HepG2 (cell line): ENCODE results near the gene PTCD1. TPM values are rescaled to one million over a fixed set of nuclear protein-coding genes. Genes with fewer than 3 reads are reported as not detected.

Source experiments
- AKAP8 ChIP-seq: sonication (generic); formaldehyde crosslinking; IDR thresholded peaks from 2 replicates; pipeline ENCODE4 v1.5.1; 2020; ENCODE audit warnings: mild to moderate bottlenecking, missing genetic modification reagents
- EED ChIP-seq: sonication (generic); formaldehyde crosslinking; IDR thresholded peaks from 2 replicates; pipeline ENCODE4 v1.5.0; 2020; ENCODE audit warnings: mild to moderate bottlenecking, missing genetic modification reagents
- GABPA ChIP-seq, 2 experiments: IDR thresholded peaks; 2 replicates each; pipeline ENCODE4 v1.6.1; 2011 to 2016; ENCODE audit warnings: low read depth in 2 of 2, low read length in 1 of 2, missing biosample characterization in 1 of 2, missing genetic modification characterization in 1 of 2
- HMGA1 ChIP-seq: sonication (generic); formaldehyde crosslinking; conservative IDR thresholded peaks from 2 replicates; pipeline ENCODE4 v1.4.0; 2020; ENCODE audit warnings: missing genetic modification reagents
- IRX3 ChIP-seq: sonication (generic); formaldehyde crosslinking; IDR thresholded peaks from 2 replicates; pipeline ENCODE4 v1.8.1; 2023; ENCODE audit warnings: mild to moderate bottlenecking, low read depth, missing genetic modification reagents, borderline replicate concordance
- JUND ChIP-seq: sonication (generic); formaldehyde crosslinking; IDR thresholded peaks from 2 replicates; pipeline ENCODE4 v1.8.0; 2022; ENCODE audit warnings: mild to moderate bottlenecking, missing genetic modification reagents
- LBX2 ChIP-seq: sonication (generic); formaldehyde crosslinking; IDR thresholded peaks from 2 replicates; pipeline ENCODE4 v1.5.0; 2020; ENCODE audit warnings: missing genetic modification reagents, mild to moderate bottlenecking, borderline replicate concordance
- NCOR1 ChIP-seq: fragments of 200-600 bp; sonication (generic); IDR thresholded peaks from 2 replicates; pipeline ENCODE4 v1.7.0; 2017; ENCODE audit warnings: antibody characterized with exemption, low read length, borderline replicate concordance
- PLSCR1 ChIP-seq: sonication (generic); formaldehyde crosslinking; IDR thresholded peaks from 2 replicates; pipeline ENCODE4 v1.5.0; 2020; ENCODE audit warnings: missing genetic modification reagents, mild to moderate bottlenecking, borderline replicate concordance
- SNAI1 ChIP-seq: sonication (generic); formaldehyde crosslinking; IDR thresholded peaks from 2 replicates; pipeline ENCODE4 v1.5.0; 2020; ENCODE audit warnings: mild to moderate bottlenecking, missing genetic modification reagents, borderline replicate concordance
- SNAPC2 ChIP-seq: sonication (generic); formaldehyde crosslinking; IDR thresholded peaks from 2 replicates; pipeline ENCODE4 v1.8.1; 2022; ENCODE audit warnings: mild to moderate bottlenecking, missing genetic modification reagents
- SYNCRIP ChIP-seq: fragments of 200-400 bp; formaldehyde crosslinking; IDR thresholded peaks from 2 replicates; pipeline ENCODE4 v1.6.1; 2018; ENCODE audit warnings: mild to moderate bottlenecking, low read depth, low read length; ENCODE audit not compliant: insufficient read depth
- ZBTB26 ChIP-seq: IDR thresholded peaks from 2 replicates; pipeline ENCODE4 v1.6.1; 2016; ENCODE audit warnings: missing compliant biosample characterization, missing genetic modification reagents, borderline replicate concordance
- ZFP62 ChIP-seq: sonication (generic); formaldehyde crosslinking; IDR thresholded peaks from 2 replicates; pipeline ENCODE4 v1.4.0; 2020; ENCODE audit warnings: missing genetic modification reagents
- ZFYVE20 ChIP-seq: sonication (generic); formaldehyde crosslinking; IDR thresholded peaks from 2 replicates; pipeline ENCODE4 v1.8.0; 2023; ENCODE audit warnings: low read depth, mild to moderate bottlenecking, moderate library complexity, missing genetic modification reagents, borderline replicate concordance
- ZKSCAN5 ChIP-seq: sonication (generic); formaldehyde crosslinking; IDR thresholded peaks from 2 replicates; pipeline ENCODE4 v1.5.1; 2020; ENCODE audit warnings: mild to moderate bottlenecking, missing genetic modification reagents
- ZNF12 ChIP-seq: sonication (generic); formaldehyde crosslinking; IDR thresholded peaks from 2 replicates; pipeline ENCODE4 v1.5.0; 2020; ENCODE audit warnings: missing genetic modification reagents
- ZNF292 ChIP-seq: sonication (generic); formaldehyde crosslinking; IDR thresholded peaks from 2 replicates; pipeline ENCODE4 v1.8.1; 2022; ENCODE audit warnings: mild to moderate bottlenecking, low read depth, missing genetic modification reagents, borderline replicate concordance
- ZNF512B ChIP-seq: sonication (generic); formaldehyde crosslinking; IDR thresholded peaks from 2 replicates; pipeline ENCODE4 v1.5.1; 2020; ENCODE audit warnings: missing genetic modification reagents, mild to moderate bottlenecking, borderline replicate concordance
- ZNF552 ChIP-seq: sonication (generic); formaldehyde crosslinking; IDR thresholded peaks from 2 replicates; pipeline ENCODE4 v1.9.0; 2022; ENCODE audit warnings: missing genetic modification reagents, mild to moderate bottlenecking, borderline replicate concordance
- ZNF597 ChIP-seq: sonication (generic); formaldehyde crosslinking; IDR thresholded peaks from 2 replicates; pipeline ENCODE4 v1.5.0; 2020; ENCODE audit warnings: missing genetic modification reagents
- ZNF792 ChIP-seq: IDR thresholded peaks from 2 replicates; pipeline ENCODE4 v1.6.1; 2016
- polyA plus RNA-seq, 8 experiments: library from polyadenylated mRNA; depleted of rRNA in 3 of 8; stranded (reverse) in 7 of 8; unstranded in 1 of 8; fragments of >200 nt; fragmentation: Illumina TruSeq in 4 of 8; extraction: Trizol in 4 of 8; gene quantifications; 2 replicates each; pipeline versions ENCODE4 v1.2.1 to v1.2.3, GENCODE V29; 2011 to 2016; ENCODE audit warnings: low read depth in 4 of 8, missing spikeins in 1 of 8, mixed read lengths in 1 of 8; ENCODE audit not compliant: insufficient read depth in 1 of 8
- total RNA-seq, 5 experiments: library from RNA; depleted of rRNA; stranded (reverse); fragments of >200 nt; fragmentation: Illumina TruSeq; extraction: Trizol; gene quantifications; 2 replicates each; pipeline ENCODE4 v1.2.3, GENCODE V29; 2016; ENCODE audit warnings: low read depth in 1 of 5

The PTCD1 gene
- total and polyA plus RNA-seq, 2 of the 13 experiments (the other 11 are each of a cell fraction or from before 2014, with no cell fraction given), result 3.0 to 8.4 TPM

- TF ChIP-seq PLSCR1 (CRISPR knock-in tag), result no peak
- 0 out of 2 replicates have a peak, but pooled peaks have one; percentile 76 for TF ChIP-seq ZNF552 (CRISPR knock-in tag)
- peak; percentile 66; the same call in 1 of the 2 replicates for TF ChIP-seq ZNF792
- TF ChIP-seq SNAPC2, result peak; percentile 88; the same call in 1 of the 2 replicates
- TF ChIP-seq NCOR1, result no peak
- no peak for TF ChIP-seq HMGA1 (CRISPR knock-in tag)
- TF ChIP-seq LBX2, result no peak
- no peak for TF ChIP-seq ZFYVE20 (CRISPR knock-in tag)
- TF ChIP-seq JUND (CRISPR knock-in tag), result peak; percentile 30; the same call in 1 of the 2 replicates
- no peak for TF ChIP-seq ZNF512B (CRISPR knock-in tag)
- no peak for TF ChIP-seq ZNF12 (CRISPR knock-in tag)
- TF ChIP-seq AKAP8 (CRISPR knock-in tag), result peak; percentile 73; the same call in 1 of the 2 replicates
- no peak for TF ChIP-seq ZFP62 (CRISPR knock-in tag)
- peak; percentile 62; the same call in 1 of the 2 replicates for TF ChIP-seq EED (CRISPR knock-in tag)
- 0 out of 2 replicates have a peak, but pooled peaks have one; percentile 24 for TF ChIP-seq ZNF292 (CRISPR knock-in tag)
- no peak for TF ChIP-seq ZKSCAN5 (CRISPR knock-in tag)
- no peak for TF ChIP-seq SYNCRIP
- 0 out of 2 replicates have a peak, but pooled peaks have one; percentile 28 for TF ChIP-seq GABPA (IDR thresholded peaks at IDR 0.05; ENCODE audit: low read depth, low read length)
- TF ChIP-seq GABPA (CRISPR knock-in tag; IDR thresholded peaks at IDR 0.05; ENCODE audit: low read depth), result peak; percentile 71
- TF ChIP-seq ZNF597 (CRISPR knock-in tag), result no peak
- TF ChIP-seq ZBTB26 (CRISPR knock-in tag), result no peak
- no peak for TF ChIP-seq IRX3 (CRISPR knock-in tag)
- TF ChIP-seq SNAI1 (CRISPR knock-in tag), result peak; percentile 83; the same call in 1 of the 2 replicates
These were observed at the start of gene PTCD1, which contains the start of gene CPSF4 (continued) for GRCh38 chr7:99438573-99439480.
